Ovary (tissue), 3 donors: ENCODE results near the gene TXNDC17.

Source experiments
- EP300 ChIP-seq: sonication (generic); formaldehyde crosslinking; IDR thresholded peaks from one replicate; pipeline ENCODE4 v1.6.1; 2017; ENCODE audit warnings: antibody characterized with exemption
- TF ChIP-seq, protein P1 (sequence below), 3 donors: fragments of 450-650 bp in 2 of 3; fragments of 200-600 bp in 1 of 3; IDR thresholded peaks; one replicate each; pipeline versions ENCODE4 v1.5.1 to v1.8.0; 2016 to 2022; ENCODE audit warnings: antibody characterized with exemption in 3 of 3, mild to moderate bottlenecking in 1 of 3
- donor health status: DM: no; HTN: no; CAD: no.

DNA sequence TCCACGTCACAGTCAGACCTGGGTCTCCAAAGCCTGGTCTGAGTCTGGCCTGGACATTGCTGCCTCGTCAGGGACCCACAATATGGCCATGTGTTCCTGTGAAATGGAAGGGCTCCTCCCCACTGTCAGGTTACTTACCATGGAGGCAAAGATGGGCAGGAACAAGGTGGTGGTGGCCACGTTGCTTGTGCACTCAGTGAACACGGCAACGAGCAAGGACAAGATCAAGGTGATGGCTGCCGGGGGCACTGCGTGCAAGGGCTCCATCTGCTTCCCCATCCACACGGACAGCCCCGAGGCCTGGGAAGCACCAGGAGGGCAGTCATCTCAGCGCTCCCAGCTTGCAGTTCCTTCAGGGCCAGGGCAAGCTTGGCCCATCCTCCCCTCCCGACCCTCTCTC, 49.8 kb downstream of the TXNDC17 start:
- TF ChIP-seq, protein P1, sequence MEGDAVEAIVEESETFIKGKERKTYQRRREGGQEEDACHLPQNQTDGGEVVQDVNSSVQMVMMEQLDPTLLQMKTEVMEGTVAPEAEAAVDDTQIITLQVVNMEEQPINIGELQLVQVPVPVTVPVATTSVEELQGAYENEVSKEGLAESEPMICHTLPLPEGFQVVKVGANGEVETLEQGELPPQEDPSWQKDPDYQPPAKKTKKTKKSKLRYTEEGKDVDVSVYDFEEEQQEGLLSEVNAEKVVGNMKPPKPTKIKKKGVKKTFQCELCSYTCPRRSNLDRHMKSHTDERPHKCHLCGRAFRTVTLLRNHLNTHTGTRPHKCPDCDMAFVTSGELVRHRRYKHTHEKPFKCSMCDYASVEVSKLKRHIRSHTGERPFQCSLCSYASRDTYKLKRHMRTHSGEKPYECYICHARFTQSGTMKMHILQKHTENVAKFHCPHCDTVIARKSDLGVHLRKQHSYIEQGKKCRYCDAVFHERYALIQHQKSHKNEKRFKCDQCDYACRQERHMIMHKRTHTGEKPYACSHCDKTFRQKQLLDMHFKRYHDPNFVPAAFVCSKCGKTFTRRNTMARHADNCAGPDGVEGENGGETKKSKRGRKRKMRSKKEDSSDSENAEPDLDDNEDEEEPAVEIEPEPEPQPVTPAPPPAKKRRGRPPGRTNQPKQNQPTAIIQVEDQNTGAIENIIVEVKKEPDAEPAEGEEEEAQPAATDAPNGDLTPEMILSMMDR (IDR thresholded peaks at IDR 0.05) = no peak
- TF ChIP-seq EP300 = no peak
